ENCODE results near the gene IDH3B. TPM values are rescaled to one million over a fixed set of nuclear protein-coding genes. Genes with fewer than 3 reads are reported as not detected.

The IDH3B gene
- total and polyA plus RNA-seq, 2 of the 8 experiments (the other 6 are each of a cell fraction or from before 2014, with no cell fraction given): 110 to 167 TPM

DNA sequence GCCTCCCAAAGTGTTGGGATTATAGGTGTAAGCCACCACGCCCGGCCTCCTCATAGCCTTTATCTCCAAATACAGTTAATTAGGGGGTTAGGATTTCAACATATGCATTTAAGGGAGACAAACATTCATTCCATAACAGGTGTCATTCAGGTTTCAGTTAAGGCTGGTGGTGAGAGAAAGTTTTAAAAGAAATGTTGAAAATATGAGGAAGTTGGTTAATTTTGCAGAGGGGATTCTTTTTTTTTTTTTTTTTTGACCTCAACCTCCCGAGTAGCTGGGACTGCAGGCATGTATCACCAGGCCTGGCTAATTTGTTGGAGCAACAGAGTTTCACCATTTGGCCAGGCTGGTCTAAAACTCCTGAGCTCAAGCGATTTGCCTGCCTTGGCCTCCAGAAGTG is 16.0 kb upstream of the IDH3B start:
- FAIRE-seq (no peak), DNase-seq (ENCODE audit: low read depth in 1 of 2, low spot score in 2 of 2) (no peak)
- no peak overlapping the region for H3K56ac ChIP-seq (replicated peaks; ENCODE audit: insufficient read length, low read depth, low read length)
- no peaks in the 10 kb centered on the region for H3K79me2 ChIP-seq (ENCODE audit: control insufficient read depth in 1 of 2, insufficient read depth in 2 of 2, low read length in 2 of 2)
- H3K36me3 ChIP-seq (ENCODE audit: control insufficient read depth in 2 of 4, insufficient read depth in 4 of 4, low read length in 3 of 4): no peaks in the 10 kb centered on the region
- H3K79me1 ChIP-seq (ENCODE audit: low read depth, low read length): no peaks in the 10 kb centered on the region
- H3K23ac ChIP-seq (ENCODE audit: insufficient read length): no peak overlapping the region
- no peaks in the 10 kb centered on the region for H3K4me1 ChIP-seq (replicated peaks in 1 of 4; ENCODE audit: control insufficient read depth in 3 of 4, insufficient read depth in 4 of 4, low read length in 3 of 4)
- H3K9me3 ChIP-seq (ENCODE audit: insufficient read depth in 2 of 2, low read depth in 1 of 2, low read length in 1 of 2): no peaks in the 10 kb centered on the region
- H3K27me3 ChIP-seq (replicated peaks in 1 of 4; ENCODE audit: control insufficient read depth in 3 of 4, extremely low read depth in 1 of 4, insufficient read depth in 3 of 4, low read length in 3 of 4): peaks cover 0 to 4% (median 1%) of the 10 kb centered on the region in 4 experiments; a peak in 3 of 7 replicates
- no peak overlapping the region for H4K5ac ChIP-seq (ENCODE audit: insufficient read length, low read depth, low read length)
- H2BK5ac ChIP-seq (ENCODE audit: low read depth, low read length): no peak overlapping the region
- no peak overlapping the region for H3K4me2 ChIP-seq (ENCODE audit: insufficient read depth in 1 of 2, low read depth in 2 of 2, low read length in 2 of 2)
- no peak overlapping the region for H3K4me3 ChIP-seq (ENCODE audit: extremely low read depth in 1 of 4, insufficient read depth in 2 of 4, low read depth in 3 of 4, low read length in 4 of 4)
- WGBS, 2 experiments (ENCODE audit: extremely low coverage in 1 of 2, insufficient coverage in 1 of 2, insufficient read length in 1 of 2, insufficient replicate concordance in 2 of 2, low coverage in 1 of 2, low lambda C conversion rate in 2 of 2, missing lambda C conversion rate in 1 of 2): 93% methylated on average over 4 of the region's 4 CpGs; no CpG with 5 or more reads in 1 of the 2 experiments
- no peak overlapping the region for H2AK5ac ChIP-seq (ENCODE audit: low read depth, low read length)
- no peak overlapping the region for H2BK12ac ChIP-seq (ENCODE audit: low read depth, low read length)
- H3K9ac ChIP-seq (replicated peaks in 1 of 4; ENCODE audit: extremely low read depth in 1 of 4, low read depth in 3 of 4, low read length in 3 of 4): no peak overlapping the region
- no peak overlapping the region for H2AFZ ChIP-seq (ENCODE audit: low read length)
- H4K8ac ChIP-seq (ENCODE audit: extremely low read depth, insufficient read depth, low read length): no peak overlapping the region
- POLR2A ChIA-PET (ENCODE audit: partially characterized antibody): no interaction called here
- H3K4ac ChIP-seq (replicated peaks; ENCODE audit: insufficient read length, low read depth, low read length): no peak overlapping the region
- CTCF ChIA-PET (ENCODE audit: partially characterized antibody): interaction anchor here (0.5 to 1.0 kb wide), 2 partner anchors 10 to 149 kb away, joined by 3 read pairs; no protein-coding TSS in a partner anchor
- H3K18ac ChIP-seq (ENCODE audit: extremely low read depth, low read length): no peak overlapping the region
- no peaks in the 10 kb centered on the region for H4K20me1 ChIP-seq (replicated peaks in 1 of 2; ENCODE audit: control insufficient read depth in 1 of 2, insufficient read depth in 2 of 2, low read length in 2 of 2)
- H4K91ac ChIP-seq (replicated peaks; ENCODE audit: insufficient read length, low read length): no peak overlapping the region
- H3K27ac ChIP-seq (ENCODE audit: low read depth, low read length): no peak overlapping the region
- no peak overlapping the region for H2BK20ac ChIP-seq (ENCODE audit: low read length)
- H3K23me2 ChIP-seq (ENCODE audit: low read depth, low read length): no peaks in the 10 kb centered on the region
- no peak overlapping the region for H2BK120ac ChIP-seq (replicated peaks; ENCODE audit: low read depth, low read length)
- no peak overlapping the region for H2BK15ac ChIP-seq (ENCODE audit: low read length)
- H3K14ac ChIP-seq (ENCODE audit: insufficient read length): no peak overlapping the region
- no peak for TF ChIP-seq SP1 (IDR thresholded peaks at IDR 0.05; ENCODE audit: low read depth, low read length)
- TF ChIP-seq EGR1 (IDR thresholded peaks at IDR 0.05; ENCODE audit: borderline replicate concordance, low read depth, low read length): no peak
- TF ChIP-seq BACH1 (IDR thresholded peaks at IDR 0.05; ENCODE audit: low read length): no peak
- no peak for TF ChIP-seq RBBP5 (IDR thresholded peaks at IDR 0.05; ENCODE audit: borderline replicate concordance, low read depth, low read length)

All from H1 (cell line).